GM23248 (cell line): ENCODE data around the gene SWSAP1. TPM values are rescaled to one million over a fixed set of nuclear protein-coding genes. Genes with fewer than 3 reads are reported as not detected.
A peak's percentile ranks its signal among the peaks of the same experiment; 100 is the strongest.

Experiments
- DNase-seq: peaks from one replicate; pipeline ENCODE4 v3.0.0-alpha.2; 2015
- H2AFZ ChIP-seq: fragments of 200-600 bp; sonication (generic); 2 replicates; pipeline ENCODE4 v1.6.1; 2016; ENCODE audit warnings: antibody characterized with exemption
- H3F3A ChIP-seq: fragments of 200-600 bp; sonication (generic); 2 replicates; pipeline ENCODE4 v1.6.1; 2016; ENCODE audit warnings: mild to moderate bottlenecking, antibody characterized with exemption, mixed run types; ENCODE audit not compliant: insufficient read depth
- H3K27ac ChIP-seq: fragments of 200-600 bp; sonication (generic); 2 replicates; pipeline ENCODE4 v1.5.1; 2016; ENCODE audit warnings: mild to moderate bottlenecking
- H3K27me3 ChIP-seq: fragments of 200-600 bp; sonication (generic); replicated peaks from 2 replicates; pipeline ENCODE4 v1.6.1; 2016; ENCODE audit warnings: mild to moderate bottlenecking; ENCODE audit not compliant: insufficient read depth
- H3K36me3 ChIP-seq: fragments of 200-600 bp; sonication (generic); 2 replicates; pipeline ENCODE4 v1.6.1; 2016; ENCODE audit warnings: low read depth, mild to moderate bottlenecking
- H3K4me1 ChIP-seq: fragments of 200-600 bp; sonication (generic); 2 replicates; pipeline ENCODE4 v1.6.1; 2016; ENCODE audit warnings: mild to moderate bottlenecking; ENCODE audit not compliant: insufficient read depth
- H3K4me2 ChIP-seq: fragments of 200-600 bp; sonication (generic); one replicate; pipeline ENCODE4 v1.6.1; 2016; ENCODE audit warnings: mild to moderate bottlenecking; ENCODE audit not compliant: unreplicated experiment
- H3K4me3 ChIP-seq: fragments of 200-600 bp; sonication (generic); 2 replicates; pipeline ENCODE4 v1.5.1; 2016; ENCODE audit warnings: mild to moderate bottlenecking
- H3K79me2 ChIP-seq: fragments of 200-600 bp; sonication (generic); 2 replicates; pipeline ENCODE4 v1.6.1; 2016; ENCODE audit warnings: mild to moderate bottlenecking; ENCODE audit not compliant: insufficient read depth
- H3K9ac ChIP-seq: fragments of 200-600 bp; sonication (generic); 2 replicates; pipeline ENCODE4 v1.6.1; 2016; ENCODE audit warnings: mild to moderate bottlenecking
- H3K9me2 ChIP-seq: fragments of 200-600 bp; sonication (generic); 2 replicates; pipeline ENCODE4 v1.6.1; 2016; ENCODE audit warnings: mixed run types, mild to moderate bottlenecking, moderate library complexity; ENCODE audit not compliant: insufficient read depth
- H3K9me3 ChIP-seq: fragments of 200-600 bp; sonication (generic); one replicate; pipeline ENCODE4 v1.6.1; 2017; ENCODE audit warnings: low read depth
- H4K20me1 ChIP-seq: fragments of 200-600 bp; sonication (generic); 2 replicates; pipeline ENCODE4 v1.6.0; 2016; ENCODE audit not compliant: insufficient read depth
- EZH2 ChIP-seq: fragments of 200-600 bp; sonication (generic); IDR thresholded peaks from 2 replicates; pipeline ENCODE4 v1.6.1; 2018; ENCODE audit warnings: antibody characterized with exemption, mild to moderate bottlenecking; ENCODE audit not compliant: insufficient read depth, poor library complexity, severe bottlenecking
- EZH2phosphoT487 ChIP-seq: fragments of 200-600 bp; sonication (generic); IDR thresholded peaks from 2 replicates; pipeline ENCODE4 v1.6.1; 2018; ENCODE audit warnings: antibody characterized with exemption, moderate library complexity, mild to moderate bottlenecking, low read depth; ENCODE audit not compliant: insufficient read depth
- WGBS, 2 experiments: methylation state at CpG; one replicate each; pipeline ENCODE4 v1.1.6; 2015 to 2017; ENCODE audit warnings: low lambda C conversion rate in 2 of 2, low coverage in 1 of 2; ENCODE audit errors: missing lambda C conversion rate in 2 of 2; 5-methylcytosine and 5-hydroxymethylcytosine counted together
- in situ Hi-C: fragments of 300-500 bp; cut with MboI; formaldehyde crosslinking; loops from 2 replicates; pipeline ENCODE4 v1.15.0; 2020
- polyA plus RNA-seq: library from polyadenylated mRNA; unstranded; fragments of >200 nt; fragmentation: Nextera tagmentation; extraction: Ambion mirVana; gene quantifications from 2 replicates; pipeline ENCODE4 v1.2.1, GENCODE V29; 2016
- total RNA-seq: library from RNA; depleted of rRNA; stranded (reverse); fragments of >200 nt; shearing (Covaris generic); gene quantifications from 2 replicates; pipeline ENCODE4 v1.2.3, GENCODE V29; 2014

SWSAP1 gene
- total and polyA plus RNA-seq, 2 experiments from 2014 or later: 0.32 to 1.3 TPM

DNA sequence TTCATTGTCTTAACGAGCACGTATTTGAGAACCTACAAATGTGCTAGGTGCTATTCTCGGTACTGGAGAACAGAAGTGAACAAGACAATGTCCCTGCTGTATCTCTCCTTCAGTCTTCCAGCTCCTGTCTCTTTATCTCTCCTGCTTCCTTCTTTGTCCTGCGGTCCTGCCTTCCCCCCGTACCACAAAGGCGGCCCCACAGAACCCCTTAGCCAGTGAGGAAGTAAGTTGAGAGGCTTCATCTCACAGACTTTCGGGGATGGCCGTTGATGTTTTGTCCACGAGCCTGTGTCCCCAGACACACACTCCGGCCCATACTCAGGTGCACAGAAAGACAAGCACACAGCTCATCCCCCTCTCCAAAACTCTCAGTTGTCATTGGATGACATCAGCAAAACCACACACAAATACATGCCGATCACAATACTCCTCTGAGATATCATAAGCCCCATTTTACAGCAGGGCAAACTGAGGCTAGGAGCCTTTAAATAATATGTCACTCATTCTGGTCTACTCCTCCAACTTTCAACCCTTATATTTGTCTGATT, 507 bp upstream of the SWSAP1 start:
- TF ChIP-seq EZH2phosphoT487 (no peak), EZH2 (no peak)
- 16 to 20% methylated on average over 11 of the region's 11 CpGs for WGBS, 2 experiments
- no peaks in the 10 kb centered on the region for H3K9me3 ChIP-seq
- DNase-seq: peak; percentile 29
- no peaks in the 10 kb centered on the region for H3K36me3 ChIP-seq
- H3K27ac ChIP-seq: peak overlapping the region; percentile 78; the same call in 1 of the 2 replicates
- H3K9ac ChIP-seq: peak overlapping the region; percentile 84; the same call in 1 of the 2 replicates
- no peaks in the 10 kb centered on the region for H3K79me2 ChIP-seq
- peak overlapping the region; percentile 82 for H2AFZ ChIP-seq
- in situ Hi-C loops: no loop called here
- peaks cover 20% of the 10 kb centered on the region for H3F3A ChIP-seq
- H4K20me1 ChIP-seq: no peaks in the 10 kb centered on the region
- H3K27me3 ChIP-seq: no peaks in the 10 kb centered on the region
- H3K4me1 ChIP-seq: peaks cover 28% of the 10 kb centered on the region
- peak overlapping the region; percentile 93 for H3K4me2 ChIP-seq
- peak overlapping the region; percentile 82 for H3K4me3 ChIP-seq
- no peaks in the 10 kb centered on the region for H3K9me2 ChIP-seq

DNA sequence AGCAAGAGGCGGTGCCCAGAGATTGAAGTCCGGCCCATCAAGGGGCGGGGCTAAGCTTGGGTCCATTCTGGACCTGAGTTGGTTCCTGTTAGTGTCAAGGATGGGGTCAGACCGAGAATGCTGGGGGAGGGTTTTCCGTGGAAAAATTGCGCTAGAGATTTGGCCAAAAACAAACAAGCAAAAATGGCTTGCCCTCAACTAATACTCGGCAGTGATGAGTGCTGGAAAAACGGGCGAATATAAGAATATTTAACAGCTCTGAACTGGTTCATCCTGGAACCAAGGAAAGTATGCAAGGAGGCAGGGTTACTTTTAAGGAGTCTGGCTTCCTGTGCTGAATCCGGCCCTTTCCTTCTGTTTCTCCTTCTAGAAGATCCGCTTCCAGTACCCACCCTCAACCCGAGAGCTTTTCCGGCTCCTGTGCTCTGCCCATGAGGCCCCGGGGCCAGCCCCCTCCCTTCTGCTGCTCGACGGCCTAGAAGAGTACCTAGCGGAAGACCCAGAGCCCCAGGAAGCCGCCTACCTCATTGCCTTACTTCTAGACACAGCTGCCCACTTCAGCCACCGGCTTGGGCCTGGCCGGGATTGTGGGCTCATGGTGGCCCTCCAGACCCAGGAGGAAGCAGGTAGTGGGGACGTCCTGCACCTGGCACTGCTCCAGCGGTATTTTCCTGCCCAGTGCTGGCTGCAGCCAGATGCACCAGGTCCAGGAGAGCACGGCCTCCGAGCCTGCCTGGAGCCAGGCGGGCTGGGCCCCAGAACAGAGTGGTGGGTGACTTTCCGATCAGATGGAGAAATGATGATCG, 880 bp downstream of the SWSAP1 start:
- peak overlapping the region; percentile 48 for H3K27ac ChIP-seq
- no peaks in the 10 kb centered on the region for H3K9me2 ChIP-seq
- WGBS, 2 experiments: 23 to 26% methylated on average over 23 to 27 of the region's 27 CpGs
- H3K9me3 ChIP-seq: no peaks in the 10 kb centered on the region
- H3K36me3 ChIP-seq: no peaks in the 10 kb centered on the region
- in situ Hi-C loops: no loop called here
- peaks cover 24% of the 10 kb centered on the region for H3F3A ChIP-seq
- peak overlapping the region; percentile 82 for H3K4me3 ChIP-seq
- H2AFZ ChIP-seq: peak overlapping the region; percentile 82
- H3K9ac ChIP-seq: peak overlapping the region; percentile 56
- H4K20me1 ChIP-seq: no peaks in the 10 kb centered on the region
- peaks cover 30% of the 10 kb centered on the region for H3K4me1 ChIP-seq
- H3K4me2 ChIP-seq: peak overlapping the region; percentile 47
- TF ChIP-seq EZH2: no peak
- no peak for TF ChIP-seq EZH2phosphoT487
- no peaks in the 10 kb centered on the region for H3K27me3 ChIP-seq
- DNase-seq: no peak
- peaks cover 5% of the 10 kb centered on the region; the same call in 1 of the 2 replicates for H3K79me2 ChIP-seq

DNA sequence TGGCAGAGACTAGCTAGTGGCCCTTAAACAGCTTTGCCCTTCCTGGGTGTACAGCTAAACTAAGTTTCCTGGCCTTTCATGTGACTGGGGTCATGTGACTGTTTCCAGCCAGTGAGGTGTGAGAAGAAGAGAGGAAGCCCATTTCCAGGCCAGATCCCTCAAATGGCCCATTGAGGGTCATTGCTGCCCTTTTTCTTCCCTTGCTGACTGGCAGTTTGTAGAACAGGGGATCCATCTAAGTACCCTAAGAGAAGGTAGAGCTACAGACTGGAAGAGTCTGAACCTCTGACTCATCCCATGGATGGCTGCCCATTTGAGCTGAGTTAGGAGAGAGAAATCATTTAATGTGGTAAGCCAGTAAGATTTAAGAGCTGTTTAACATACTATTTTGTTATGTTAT, 2.8 kb downstream of the SWSAP1 start:
- Histone ChIP-seq H3K4me1 (peaks cover 30% of the 10 kb centered on the region), H4K20me1 (no peaks in the 10 kb centered on the region), H3K4me3 (no peak overlapping the region), H3F3A (peaks cover 24% of the 10 kb centered on the region), H3K9me3 (no peaks in the 10 kb centered on the region), H3K36me3 (no peaks in the 10 kb centered on the region), H3K9ac (no peak overlapping the region), H2AFZ (no peak overlapping the region), H3K27me3 (no peaks in the 10 kb centered on the region), H3K9me2 (no peaks in the 10 kb centered on the region), H3K27ac (peak overlapping the region; percentile 63), H3K4me2 (peak overlapping the region; percentile 61), H3K79me2 (peaks cover 7% of the 10 kb centered on the region; the same call in 1 of the 2 replicates)
- in situ Hi-C loops: no loop called here
- TF ChIP-seq EZH2phosphoT487 (no peak), EZH2 (no peak)
- peak; percentile 87 for DNase-seq

DNA sequence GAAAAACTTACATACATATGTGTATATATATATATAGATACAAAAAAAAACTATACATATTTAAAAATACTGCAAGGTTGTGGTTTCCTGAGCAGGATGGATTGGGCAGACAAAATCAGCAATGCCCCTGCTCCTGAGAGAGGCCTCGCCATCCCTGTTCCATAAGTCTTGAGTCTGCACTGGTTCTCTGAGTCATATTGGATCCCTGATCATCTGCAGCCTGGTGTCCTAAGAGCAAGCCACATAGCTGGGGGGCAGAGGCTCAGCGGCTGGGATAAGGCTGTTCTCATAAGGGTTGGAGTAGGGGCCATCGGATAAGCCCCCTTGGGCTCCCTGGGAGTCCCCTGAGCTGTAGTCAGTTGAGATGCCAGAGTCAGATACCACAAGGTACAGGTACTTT, 3.3 kb downstream of the SWSAP1 start:
- Histone ChIP-seq H3K4me1 (peaks cover 30% of the 10 kb centered on the region), H3K36me3 (no peaks in the 10 kb centered on the region), H3K9ac (0 out of 2 replicates have a peak overlapping the region, but pooled peaks have one; percentile 14), H3F3A (peaks cover 24% of the 10 kb centered on the region), H3K4me2 (peak overlapping the region; percentile 61), H3K27me3 (no peaks in the 10 kb centered on the region), H3K79me2 (peaks cover 7% of the 10 kb centered on the region; the same call in 1 of the 2 replicates), H3K4me3 (peak overlapping the region; percentile 10; the same call in 1 of the 2 replicates), H2AFZ (no peak overlapping the region), H3K9me2 (no peaks in the 10 kb centered on the region), H3K27ac (peak overlapping the region; percentile 63), H3K9me3 (no peaks in the 10 kb centered on the region), H4K20me1 (no peaks in the 10 kb centered on the region)
- 71 to 76% methylated on average over 3 of the region's 3 CpGs for WGBS, 2 experiments
- in situ Hi-C loops: no loop called here
- TF ChIP-seq EZH2phosphoT487 (no peak), EZH2 (no peak)
- DNase-seq: peak; percentile 77
